GM12878 (cell line): ENCODE measurements around the gene NHEJ1. TPM values are rescaled to one million over a fixed set of nuclear protein-coding genes. Genes with fewer than 3 reads are reported as not detected.
A peak's percentile ranks its signal among the peaks of the same experiment; 100 is the strongest.

Source experiments
- ATAC-seq: fragments of 200-7000 bp; cut with Tn5 transposase; 3 replicates; pipeline ENCODE4 v1.9.1; 2020; ENCODE audit warnings: mild to moderate bottlenecking, moderate library complexity
- BruUV-seq: library from RNA; stranded (reverse); fragments of 400-500 nt; replicated peaks from 2 replicates; lab custom pipeline; 2021; lab: Mats Ljungman, UMichigan
- CTCF ChIA-PET: fragments of 300-600 bp; sonication (Branson Sonifier 250); formaldehyde crosslinking; extraction: SDS; loops from one replicate; lab custom pipeline; 2021; ENCODE audit warnings: inconsistent platforms; lab: Yijun Ruan, JAX
- POLR2A ChIA-PET: fragments of 350-600 bp; formaldehyde crosslinking; extraction: SDS; loops from one replicate; lab custom pipeline; 2021; ENCODE audit warnings: inconsistent platforms; lab: Charles Lee
- RAD21 ChIA-PET: fragments of 300-600 bp; sonication (Branson Sonifier 250); formaldehyde crosslinking; loops from one replicate; lab custom pipeline; 2023; ENCODE audit warnings: antibody characterized with exemption; ENCODE audit not compliant: unreplicated experiment; lab: Charles Lee
- SMC1A ChIA-PET: fragments of 300-600 bp; sonication (Branson Sonifier 250); formaldehyde crosslinking; loops from one replicate; lab custom pipeline; 2023; ENCODE audit not compliant: unreplicated experiment, uncharacterized antibody; lab: Charles Lee
- DNase-seq: peaks from one replicate; pipeline ENCODE4 v3.0.0-alpha.2; 2011; ENCODE audit warnings: low read depth, low spot score
- FAIRE-seq: peaks from 3 replicates; lab custom pipeline; 2011; peaks lifted over from hg19 to GRCh38; lab: Jason Lieb, UNC
- H2AFZ ChIP-seq: 2 replicates; pipeline ENCODE4 v1.6.0; 2011; ENCODE audit warnings: low read depth, low read length, control low read depth; ENCODE audit not compliant: control insufficient read depth
- H3K27ac ChIP-seq: 2 replicates; pipeline ENCODE4 v1.5.1; 2011; ENCODE audit warnings: control low read depth; ENCODE audit not compliant: control insufficient read depth, insufficient read depth
- H3K27me3 ChIP-seq, 2 experiments: replicated peaks in 1 of 2; 2 replicates each; pipeline versions ENCODE4 v1.6.0 to v1.6.1; 2011; ENCODE audit warnings: low read length in 1 of 2; ENCODE audit not compliant: control insufficient read depth in 2 of 2, insufficient read depth in 2 of 2
- H3K36me3 ChIP-seq, 2 experiments: 2 replicates each; pipeline ENCODE4 v1.5.1; 2011; ENCODE audit warnings: low read length in 1 of 2; ENCODE audit not compliant: control insufficient read depth in 2 of 2, insufficient read depth in 2 of 2
- H3K4me1 ChIP-seq: 2 replicates; pipeline ENCODE4 v1.6.1; 2011; ENCODE audit warnings: mild to moderate bottlenecking, low read length, moderate library complexity, mixed read lengths; ENCODE audit not compliant: control insufficient read depth, insufficient read depth
- H3K4me2 ChIP-seq: 2 replicates; pipeline ENCODE4 v1.6.0; 2011; ENCODE audit warnings: control low read depth; ENCODE audit not compliant: control insufficient read depth, insufficient read depth
- H3K4me3 ChIP-seq: fragments of 200-600 bp; sonication (generic); 2 replicates; pipeline ENCODE4 v1.5.1; 2016
- H3K79me2 ChIP-seq: 2 replicates; pipeline ENCODE4 v1.6.0; 2011; ENCODE audit warnings: low read length; ENCODE audit not compliant: control insufficient read depth, insufficient read depth
- H3K9ac ChIP-seq: 2 replicates; pipeline ENCODE4 v1.8.0; 2011; ENCODE audit warnings: low read length, control low read depth, mixed read lengths; ENCODE audit not compliant: control insufficient read depth, insufficient read depth
- H3K9me3 ChIP-seq: replicated peaks from 3 replicates; pipeline ENCODE4 v1.5.1; 2011; ENCODE audit warnings: mild to moderate bottlenecking, low read length; ENCODE audit not compliant: control insufficient read depth, insufficient read depth
- H4K20me1 ChIP-seq: 2 replicates; pipeline ENCODE4 v1.6.0; 2011; ENCODE audit not compliant: control insufficient read depth, insufficient read depth
- ATF2 ChIP-seq: IDR thresholded peaks from 2 replicates; pipeline ENCODE4 v1.6.1; 2012; ENCODE audit warnings: low read length, inconsistent platforms
- BRCA1 ChIP-seq: IDR thresholded peaks from 2 replicates; pipeline ENCODE4 v1.6.1; 2011; ENCODE audit warnings: low read depth, low read length, improper control_type of control experiment
- CTCF ChIP-seq, 3 experiments: IDR thresholded peaks in 2 of 3; conservative IDR thresholded peaks in 1 of 3; 2 replicates each; pipeline ENCODE4 v1.5.1; 2011; ENCODE audit warnings: low read depth in 3 of 3, low read length in 3 of 3, mild to moderate bottlenecking in 3 of 3, control low read depth in 2 of 3, moderate library complexity in 2 of 3, inconsistent platforms in 1 of 3, mixed read lengths in 1 of 3; ENCODE audit not compliant: control insufficient read depth in 2 of 3, insufficient read depth in 1 of 3; ENCODE audit errors: extremely low read depth in 1 of 3
- NFXL1 ChIP-seq: fragments of 450-650 bp; IDR thresholded peaks from 2 replicates; pipeline ENCODE4 v1.6.1; 2017; ENCODE audit warnings: antibody characterized with exemption, mild to moderate bottlenecking, borderline replicate concordance
- POLR2A ChIP-seq: IDR thresholded peaks from 2 replicates; pipeline ENCODE4 v1.6.1; 2011; ENCODE audit warnings: low read depth, mild to moderate bottlenecking, low read length
- POLR2AphosphoS2 ChIP-seq: IDR thresholded peaks from 2 replicates; pipeline ENCODE4 v1.6.1; 2011; ENCODE audit warnings: low read depth, mild to moderate bottlenecking, low read length, improper control_type of control experiment, moderate library complexity
- PRDM15 ChIP-seq: fragments of 450-650 bp; formaldehyde crosslinking; IDR thresholded peaks from 2 replicates; pipeline ENCODE4 v1.4.0; 2020; ENCODE audit warnings: mild to moderate bottlenecking, moderate library complexity
- RAD21 ChIP-seq: IDR thresholded peaks from 2 replicates; pipeline ENCODE4 v1.6.1; 2011; ENCODE audit warnings: mild to moderate bottlenecking, low read depth, low read length, moderate library complexity; ENCODE audit not compliant: insufficient read depth
- RELA ChIP-seq: fragments of 450-650 bp; IDR thresholded peaks from 2 replicates; pipeline ENCODE4 v1.8.0; 2014; ENCODE audit warnings: borderline replicate concordance; ENCODE audit not compliant: partially characterized antibody
- RFX5 ChIP-seq: IDR thresholded peaks from 2 replicates; pipeline ENCODE4 v1.6.1; 2011; ENCODE audit warnings: low read depth, low read length, improper control_type of control experiment
- SMC3 ChIP-seq: IDR thresholded peaks from 2 replicates; pipeline ENCODE4 v1.6.1; 2011; ENCODE audit warnings: low read length, improper control_type of control experiment, borderline replicate concordance
- YY1 ChIP-seq: IDR thresholded peaks from 2 replicates; pipeline ENCODE4 v1.6.1; 2011; ENCODE audit warnings: low read depth, mild to moderate bottlenecking, low read length
- ZZZ3 ChIP-seq: IDR thresholded peaks from 2 replicates; pipeline ENCODE4 v1.6.1; 2011; ENCODE audit warnings: low read depth; ENCODE audit not compliant: control insufficient read depth, insufficient read length
- WGBS: methylation state at CpG from one replicate; pipeline ENCODE4 v1.1.6; 2016; ENCODE audit warnings: low lambda C conversion rate; ENCODE audit not compliant: insufficient replicate concordance, insufficient coverage; ENCODE audit errors: missing lambda C conversion rate; 5-methylcytosine and 5-hydroxymethylcytosine counted together
- in situ Hi-C: fragments of 300-500 bp; cut with MboI; formaldehyde crosslinking; loops from 9 replicates; pipeline ENCODE4 v1.14.3; 2018; ENCODE audit warnings: mixed read lengths
- intact Hi-C: fragments of 100-400 bp; cut with micrococcal nuclease; formaldehyde crosslinking; loops from one replicate; pipeline ENCODE4 v1.14.2; 2022; ENCODE audit not compliant: unreplicated experiment
- polyA plus RNA-seq, 11 experiments: library from polyadenylated mRNA; depleted of rRNA in 4 of 11; unstranded in 6 of 11; stranded (reverse) in 5 of 11; fragments of >200 nt; fragmentation: Nextera tagmentation in 4 of 11; fragmentation: Illumina TruSeq in 1 of 11; extraction: Ambion mirVana in 4 of 11; extraction: Trizol in 1 of 11; gene quantifications; 1 replicate in 1 of 11; 2 replicates in 10 of 11; pipeline versions ENCODE4 v1.2.1 to v1.2.3, GENCODE V29; 2011 to 2016; ENCODE audit warnings: inconsistent platforms in 2 of 11, missing spikeins in 2 of 11, low read depth in 1 of 11
- total RNA-seq, 4 experiments: library from RNA; depleted of rRNA in 3 of 4; stranded (reverse); fragments of >200 nt in 3 of 4; fragmentation: Illumina TruSeq in 1 of 4; extraction: Trizol in 1 of 4; gene quantifications; 2 replicates each; pipeline versions ENCODE4 v1.2.1 to v1.2.3, GENCODE V29; 2013 to 2021

The NHEJ1 gene
- total and polyA plus RNA-seq, 10 of the 15 experiments (the other 5 are each of a cell fraction or from before 2014, with no cell fraction given): 11.8 to 20.2 (median 17.0) TPM

GRCh38 chr2:219119422-219120043 lies 41.1 kb downstream of the NHEJ1 start:
- CTCF ChIA-PET: interaction anchor here (0.6 to 11.4 kb wide), 42 partner anchors 8 to 269 kb away, joined by 3 to 281 read pairs (median 5); partner anchors contain the start of genes CDK5R2 and IHH
- Histone ChIP-seq H4K20me1 (no peaks in the 10 kb centered on the region), H3K9me3 (no peaks in the 10 kb centered on the region), H3K27ac (no peak overlapping the region), H3K4me1 (no peaks in the 10 kb centered on the region), H3K79me2 (no peaks in the 10 kb centered on the region), H3K27me3 (no peaks in the 10 kb centered on the region), H3K9ac (no peak overlapping the region), H2AFZ (no peak overlapping the region), H3K36me3 (no peaks in the 10 kb centered on the region), H3K4me2 (no peak overlapping the region), H3K4me3 (no peak overlapping the region)
- no TSS peak for BruUV-seq
- POLR2A ChIA-PET: no interaction called here
- DNase-seq (peak; percentile 5), FAIRE-seq (peak; percentile 75), ATAC-seq (peak; percentile 89)
- RAD21 ChIA-PET: interaction anchor here (0.7 to 4.2 kb wide), 25 partner anchors 8 to 269 kb away, joined by 3 to 55 read pairs (median 4); no protein-coding TSS in a partner anchor
- SMC1A ChIA-PET: interaction anchor here (0.5 to 7.9 kb wide), 20 partner anchors 8 to 143 kb away, joined by 3 to 115 read pairs (median 6); no protein-coding TSS in a partner anchor
- 59% methylated on average over 7 of the region's 7 CpGs for WGBS
- peak; percentile 68 to 74 (median 71) for TF ChIP-seq CTCF (IDR thresholded peaks at IDR 0.05 in 2 of 3, conservative IDR thresholded peaks at IDR 0.05 in 1 of 3; ENCODE audit: control insufficient read depth in 2 of 3, extremely low read depth in 1 of 3, insufficient read depth in 1 of 3, low read depth in 3 of 3, low read length in 3 of 3)
- TF ChIP-seq PRDM15: no peak
- 0 out of 2 replicates have a peak, but pooled peaks have one; percentile 8 for TF ChIP-seq YY1
- TF ChIP-seq NFXL1: no peak
- TF ChIP-seq RFX5: no peak
- TF ChIP-seq RAD21: peak; percentile 90
- TF ChIP-seq ATF2: no peak
- TF ChIP-seq ZZZ3: no peak
- no peak for TF ChIP-seq BRCA1
- no peak for TF ChIP-seq POLR2A
- no peak for TF ChIP-seq RELA
- TF ChIP-seq SMC3: peak; percentile 87
- TF ChIP-seq POLR2AphosphoS2: no peak
- in situ Hi-C loops (loop anchor here (5.0 kb wide), 1 partner anchor 57 kb away; the partner anchor contains the start of gene IHH), intact Hi-C loops (loop anchor here (1.0 to 5.0 kb wide), 4 partner anchors 46 to 267 kb away; no protein-coding TSS in a partner anchor)
